GM11168 (cell line): ENCODE measurements around the gene CDK5R2.

Experiments
- in situ Hi-C: fragments of 300-500 bp; cut with MboI; formaldehyde crosslinking; loops from one replicate; pipeline ENCODE4 v1.12.0; 2022; ENCODE audit warnings: low sequenced_read_pairs; ENCODE audit not compliant: unreplicated experiment

CDK5R2 gene

GRCh38 chr2:218961651-218962570 is 2.4 kb downstream of the CDK5R2 start:
- in situ Hi-C loops = no loop called here

DNA sequence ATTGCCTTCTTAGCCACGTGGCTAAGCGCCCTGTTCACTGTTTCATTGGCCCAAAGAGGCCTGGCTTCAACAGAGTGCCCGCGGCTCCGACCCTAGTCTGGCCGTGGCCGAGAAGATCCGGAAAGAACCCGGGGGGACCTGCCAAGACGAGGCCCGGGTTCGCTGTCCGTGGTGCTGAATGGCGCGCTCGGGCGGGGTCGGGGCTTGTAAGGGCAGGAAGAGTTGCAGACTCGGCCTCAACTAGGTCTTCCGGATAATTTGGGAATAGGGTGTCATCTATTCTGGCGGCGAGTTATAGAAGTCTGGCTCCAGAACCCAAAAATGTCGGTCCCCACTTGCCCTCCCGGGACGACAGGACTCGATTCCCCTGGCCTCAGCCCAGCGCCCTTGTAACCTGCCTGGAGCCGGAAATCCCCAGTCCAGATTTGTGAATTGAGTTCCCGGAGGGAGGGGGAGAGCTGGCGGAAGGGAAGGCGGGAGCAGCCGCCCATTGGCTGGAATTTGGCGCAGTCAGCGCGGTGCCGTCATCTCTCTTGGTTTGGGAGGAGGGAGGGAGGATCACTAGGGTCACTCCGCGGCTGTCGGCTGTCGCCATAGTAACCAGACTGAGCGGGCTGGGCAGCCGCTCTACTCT is 3.5 kb downstream of the CDK5R2 start:
- in situ Hi-C loops = no loop called here

- in situ Hi-C loops = no loop called here
Observed at GRCh38 chr2:218963601-218964000, 4.1 kb downstream of the CDK5R2 start.

DNA sequence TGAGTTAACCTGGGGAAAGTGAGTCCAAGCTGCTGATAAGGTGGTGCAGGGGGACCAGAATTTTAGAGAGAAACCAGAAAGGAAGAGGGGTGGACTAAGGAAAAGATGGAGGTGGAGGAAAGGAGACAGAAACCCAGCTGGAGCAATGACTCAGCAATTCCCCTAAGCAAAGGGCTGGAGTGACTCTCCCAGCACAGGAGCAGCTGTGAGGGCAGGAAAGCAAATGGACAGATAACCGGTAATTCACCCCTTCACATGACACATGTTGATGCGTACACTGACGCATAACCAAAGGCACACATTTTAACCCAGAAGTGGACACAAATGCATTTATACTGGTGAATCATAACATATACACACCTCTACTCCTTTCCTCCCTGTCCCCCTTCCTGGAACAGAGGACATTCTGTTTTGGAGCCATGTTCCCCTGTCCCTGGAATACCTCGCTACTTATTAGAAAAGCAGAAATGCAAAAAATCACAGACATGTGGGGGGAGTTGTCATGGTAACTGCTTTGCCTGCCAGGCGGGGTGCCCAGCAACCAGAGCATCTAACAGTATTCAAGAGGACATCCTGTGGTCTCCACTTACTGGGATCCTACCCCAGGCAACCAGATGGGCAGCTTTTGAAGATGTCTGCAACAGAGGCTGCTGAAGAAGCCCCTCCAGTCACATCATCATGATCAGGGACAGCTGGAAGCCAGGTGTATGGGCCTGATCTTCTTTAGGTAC is 4.7 kb downstream of the CDK5R2 start:
- in situ Hi-C loops = no loop called here

DNA sequence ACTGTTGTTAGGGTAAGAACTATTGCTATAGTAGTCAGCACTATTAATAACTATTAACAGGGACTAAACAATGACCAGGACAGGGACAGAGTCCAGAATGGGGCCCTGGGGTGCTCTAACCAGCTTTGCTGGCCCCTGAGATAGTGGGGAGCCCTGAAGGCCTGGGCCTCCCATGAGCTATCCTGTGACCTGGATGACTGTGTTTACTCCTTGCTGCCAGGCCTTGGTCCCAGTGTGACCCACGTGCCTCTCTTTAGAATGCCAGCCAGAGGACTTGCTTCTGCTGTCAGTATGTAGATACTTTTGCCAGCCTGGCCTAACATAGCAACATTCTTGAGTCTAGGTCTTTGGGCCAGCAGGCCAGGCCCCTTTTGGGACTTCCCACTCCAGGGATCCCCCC is 11.4 kb downstream of the CDK5R2 start:
- in situ Hi-C loops = no loop called here

DNA sequence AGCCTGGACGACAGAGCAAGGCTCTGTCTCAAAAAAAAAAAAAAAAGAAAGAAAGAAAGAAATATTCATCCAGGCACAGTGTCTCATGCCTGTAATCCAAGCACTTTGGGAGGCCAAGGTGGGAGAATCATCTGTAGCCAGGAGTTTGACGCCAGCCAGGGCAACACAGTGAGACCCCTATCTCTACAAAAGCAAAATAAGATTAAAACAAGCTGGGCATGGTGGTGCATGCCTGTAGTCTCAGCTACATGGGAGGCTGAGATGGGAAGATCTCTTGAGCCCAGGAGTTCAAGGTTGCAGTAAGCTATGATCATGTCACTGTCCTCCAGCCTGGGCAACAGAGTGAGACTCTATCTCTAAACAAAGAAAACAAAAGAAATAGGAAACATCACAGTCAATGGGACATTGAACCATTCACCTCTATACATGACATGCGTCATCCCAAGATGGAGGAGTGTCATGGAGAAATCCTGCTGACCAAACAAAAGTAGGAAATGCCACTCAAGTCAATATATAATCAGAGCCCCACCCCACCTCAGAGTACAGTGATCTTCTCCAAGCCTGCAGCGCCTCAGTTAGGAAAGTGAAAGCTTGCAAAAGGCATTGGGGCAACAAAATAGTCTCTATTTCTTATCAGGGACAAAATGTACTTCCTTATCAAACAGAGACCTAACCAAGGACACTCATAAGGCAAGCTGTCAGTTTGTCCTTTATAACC is 15.8 kb downstream of the CDK5R2 start:
- in situ Hi-C loops = no loop called here

- in situ Hi-C loops = no loop called here
Observed at GRCh38 chr2:218979846-218980734, 20.6 kb downstream of the CDK5R2 start.

GRCh38 chr2:218980735-218981389 is 21.4 kb downstream of the CDK5R2 start:
- in situ Hi-C loops = no loop called here

DNA sequence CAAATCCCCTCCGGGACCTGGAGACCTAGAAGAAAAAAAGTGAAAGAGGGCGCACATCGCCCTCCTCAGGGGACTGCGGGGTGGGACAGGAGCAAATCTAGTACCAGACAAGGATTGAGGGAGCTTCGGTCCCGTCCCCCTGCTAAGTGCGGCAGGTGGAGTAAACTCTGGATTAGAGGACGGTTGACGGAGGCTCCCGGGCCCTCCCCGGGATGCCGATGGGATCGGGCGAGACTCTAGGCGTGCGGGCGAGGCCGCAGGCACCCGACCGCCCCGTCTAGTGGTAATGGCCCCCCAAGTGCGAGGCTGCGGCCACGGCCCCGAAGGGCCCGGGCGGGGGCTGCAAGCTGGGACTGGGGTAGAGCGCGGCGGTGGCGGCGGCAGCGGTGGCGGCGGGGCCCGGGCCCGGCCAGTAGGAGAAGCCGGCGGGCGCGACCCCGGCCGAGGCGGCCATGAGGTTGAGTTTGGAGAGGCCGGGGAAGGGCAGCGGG is 22.0 kb downstream of the CDK5R2 start:
- in situ Hi-C loops = no loop called here

GRCh38 chr2:218981881-218982585 is 22.6 kb downstream of the CDK5R2 start:
- in situ Hi-C loops = no loop called here

- in situ Hi-C loops = no loop called here
Observed at GRCh38 chr2:218982586-218983262, 23.3 kb downstream of the CDK5R2 start.

DNA sequence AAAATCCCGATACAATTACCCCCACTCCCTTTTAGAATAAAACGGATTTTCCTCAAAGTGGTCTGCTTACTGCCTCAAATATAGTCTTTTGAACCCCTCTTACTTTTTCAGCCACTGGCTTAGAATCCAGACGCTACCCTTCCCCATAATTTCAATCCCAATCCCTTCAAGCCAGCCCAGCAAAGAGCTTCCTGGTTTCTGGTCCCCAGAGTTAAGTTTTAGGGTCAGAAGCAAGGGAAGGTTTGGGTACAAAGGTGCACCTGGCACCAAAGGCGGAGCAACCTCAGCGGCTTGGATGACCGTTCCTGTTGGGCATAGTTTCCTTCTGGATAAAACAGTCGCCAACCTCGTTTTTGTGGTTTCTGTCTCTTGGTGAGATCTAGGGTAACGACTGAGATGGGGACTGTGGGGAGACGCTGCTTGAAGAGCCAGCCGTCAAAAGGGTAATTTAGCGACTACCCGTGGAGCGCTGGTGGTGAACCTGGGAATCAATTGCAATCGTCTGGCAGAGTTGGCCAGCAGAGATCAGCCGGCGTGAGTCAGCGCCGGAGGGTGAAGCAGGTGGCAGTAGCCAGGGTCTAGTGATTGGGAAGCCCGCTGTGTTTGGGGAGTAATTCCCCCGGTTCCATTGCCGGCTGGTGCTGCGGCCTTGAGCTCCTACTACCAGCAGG is 23.9 kb downstream of the CDK5R2 start:
- in situ Hi-C loops = no loop called here

- in situ Hi-C loops = no loop called here
Observed at GRCh38 chr2:218983934-218984238, 24.4 kb downstream of the CDK5R2 start.

DNA sequence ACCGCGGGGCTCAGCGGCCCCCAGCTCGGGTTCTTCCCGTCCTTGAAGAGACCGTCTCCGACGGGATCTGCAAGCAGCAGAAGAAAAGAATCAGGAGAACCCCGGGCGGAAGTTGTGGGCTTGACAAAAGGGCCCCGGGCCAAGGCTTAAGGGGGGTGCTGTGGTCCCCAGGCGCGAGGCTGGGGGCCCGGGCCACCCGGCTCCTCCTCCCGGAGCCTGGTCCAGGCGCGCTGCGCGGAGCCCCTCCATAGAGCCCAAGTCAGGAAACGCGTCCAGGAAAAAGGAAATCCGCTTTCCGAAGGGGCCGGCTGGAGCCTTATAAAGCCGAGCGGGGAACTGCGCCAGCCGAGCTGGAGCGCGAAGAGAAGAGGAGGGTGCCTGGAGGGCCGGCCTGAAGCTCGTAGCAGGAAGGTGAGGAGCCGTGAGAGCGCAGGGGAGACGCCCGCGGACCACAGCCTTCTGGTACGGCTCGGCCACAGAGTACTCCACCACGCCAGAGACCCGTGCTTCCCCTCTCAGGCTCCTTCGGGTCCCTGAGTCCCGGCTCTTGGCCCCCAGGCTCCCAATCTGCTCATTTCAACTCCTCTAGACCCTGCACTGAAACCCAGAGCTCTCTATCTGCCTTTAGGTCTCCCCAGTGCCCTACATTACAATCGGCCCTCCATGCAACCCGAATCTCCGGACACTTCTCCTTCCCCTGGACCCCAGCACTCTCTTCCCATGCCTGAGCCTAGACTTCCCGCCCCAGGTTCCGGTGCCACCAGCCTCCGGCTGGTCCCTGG is 25.0 kb downstream of the CDK5R2 start:
- in situ Hi-C loops = no loop called here

GRCh38 chr2:218985021-218985324 is 25.5 kb downstream of the CDK5R2 start, which contains the start of gene FEV:
Gene FEV (minus strand): TSS chr2:218985184. CDS start chr2:218985075, 109 bp downstream.
- in situ Hi-C loops = no loop called here

DNA sequence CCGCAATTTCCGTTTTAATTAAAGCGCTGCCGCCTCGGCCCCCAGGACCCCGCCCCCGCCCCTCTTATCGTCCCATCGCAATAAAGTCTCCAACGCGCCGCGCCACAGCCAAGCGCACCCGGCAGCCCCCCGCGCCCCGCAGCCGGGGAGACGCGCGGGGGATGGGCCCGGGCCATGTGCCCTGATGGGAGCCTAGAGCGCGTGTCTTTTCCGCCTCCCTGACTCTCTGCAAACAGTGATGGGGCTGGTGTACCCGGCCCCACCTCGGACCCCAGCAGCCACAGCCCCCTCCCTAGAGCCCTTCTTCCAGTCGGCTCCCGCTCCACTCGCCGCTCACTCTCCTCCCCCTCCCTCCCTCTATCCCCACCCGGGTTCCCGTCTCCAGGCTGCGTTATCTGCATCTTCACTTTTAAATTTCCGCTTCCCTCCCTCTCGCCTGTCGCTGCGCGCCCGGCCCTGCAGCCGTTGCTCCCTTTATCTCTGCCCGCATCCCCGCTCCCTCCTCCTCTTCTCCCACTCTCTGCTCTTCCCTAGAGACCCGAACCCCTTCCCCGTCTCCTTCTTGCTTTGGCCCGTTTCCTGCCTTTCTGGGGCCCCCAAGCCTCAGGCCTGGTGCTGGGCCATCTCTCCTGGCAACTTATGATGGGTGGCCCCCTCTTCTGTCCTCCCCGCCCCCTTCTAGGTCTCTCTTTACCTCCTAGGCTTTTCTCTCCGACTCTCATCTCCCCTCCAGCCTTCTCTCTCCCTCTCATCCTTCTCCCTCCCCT is 26.0 kb downstream of the CDK5R2 start:
- in situ Hi-C loops = no loop called here
